Measurements from ENCODE around the gene DCTN1.
"Not testable (repeated sequence)": the region's sequence is repeated elsewhere in the genome, so short reads cannot be mapped to it uniquely, and the experiment has no call there.

DCTN1 gene

GRCh38 chr2:74379851-74380789 lies at the start of gene DCTN1:
Gene DCTN1, minus strand, starts transcription at chr2:74380311. Its CDS starts 274 bp downstream, at chr2:74380037.
- DNase-seq (ENCODE audit: low spot score), result no peak
- H3K4me1 Mint-ChIP-seq (ENCODE audit: low read depth), result peaks cover 18% of the 10 kb centered on the region
- no peaks in the 10 kb centered on the region for H3K9me3 Mint-ChIP-seq
- no peaks in the 10 kb centered on the region for H3K27me3 Mint-ChIP-seq (ENCODE audit: low read depth)
- peak within 1 kb of the TSS; percentile 13 for H3K27ac Mint-ChIP-seq
- H3K36me3 Mint-ChIP-seq (ENCODE audit: low read depth), result peaks cover 7% of the 10 kb centered on the region
- H3K4me3 Mint-ChIP-seq, result peak within 1 kb of the TSS; percentile 4

DNA sequence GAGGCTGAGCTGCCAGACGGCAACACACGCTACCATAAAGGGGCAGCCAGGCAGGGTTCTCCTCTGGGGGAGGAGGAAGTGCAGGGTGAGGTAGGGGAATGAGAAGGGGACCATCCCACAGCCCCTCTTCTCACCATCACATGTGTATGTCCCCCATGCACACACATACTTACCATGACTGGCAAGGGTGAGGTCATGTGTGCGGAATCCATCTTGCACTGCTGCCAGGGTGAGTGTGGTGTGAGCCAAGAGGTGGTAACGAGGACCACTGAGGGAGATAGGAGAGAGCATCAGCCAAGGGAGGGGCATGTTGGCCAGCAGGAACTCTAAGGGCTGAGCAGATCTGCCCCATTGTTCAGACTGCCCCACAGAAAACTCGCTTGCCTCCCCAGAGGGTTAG lies 48.6 kb upstream of the DCTN1 start:
- Mint-ChIP-seq H3K9me3 (no peaks in the 10 kb centered on the region), H3K27ac (no peak overlapping the region)

GRCh38 chr2:74427551-74427950 lies 47.4 kb upstream of the DCTN1 start:
- no peak for DNase-seq (ENCODE audit: low spot score)
- H3K4me3 Mint-ChIP-seq, result no peak overlapping the region
- no peaks in the 10 kb centered on the region for H3K9me3 Mint-ChIP-seq
- peaks cover 24% of the 10 kb centered on the region for H3K36me3 Mint-ChIP-seq (ENCODE audit: low read depth)
- no peaks in the 10 kb centered on the region for H3K27me3 Mint-ChIP-seq (ENCODE audit: low read depth)
- peak overlapping the region; percentile 38 for H3K27ac Mint-ChIP-seq
- peaks cover 11% of the 10 kb centered on the region for H3K4me1 Mint-ChIP-seq (ENCODE audit: low read depth)

More for the DNA sequence above, 48.6 kb upstream of the DCTN1 start:
- H3K4me3 Mint-ChIP-seq, result no peak overlapping the region
- DNase-seq (ENCODE audit: low spot score), result no peak
- H3K4me1 Mint-ChIP-seq (ENCODE audit: low read depth), result peaks cover under 1% of the 10 kb centered on the region
- no peaks in the 10 kb centered on the region for H3K27me3 Mint-ChIP-seq (ENCODE audit: low read depth)
- H3K36me3 Mint-ChIP-seq (ENCODE audit: low read depth), result peaks cover 19% of the 10 kb centered on the region

GRCh38 chr2:74426181-74426758 lies 46.2 kb upstream of the DCTN1 start:
- no peaks in the 10 kb centered on the region for H3K27me3 Mint-ChIP-seq (ENCODE audit: low read depth)
- no peak for DNase-seq (ENCODE audit: low spot score)
- no peak overlapping the region for H3K27ac Mint-ChIP-seq
- H3K9me3 Mint-ChIP-seq, result no peaks in the 10 kb centered on the region
- peaks cover 26% of the 10 kb centered on the region for H3K36me3 Mint-ChIP-seq (ENCODE audit: low read depth)
- H3K4me3 Mint-ChIP-seq, result no peak overlapping the region
- H3K4me1 Mint-ChIP-seq (ENCODE audit: low read depth), result peaks cover 14% of the 10 kb centered on the region

DNA sequence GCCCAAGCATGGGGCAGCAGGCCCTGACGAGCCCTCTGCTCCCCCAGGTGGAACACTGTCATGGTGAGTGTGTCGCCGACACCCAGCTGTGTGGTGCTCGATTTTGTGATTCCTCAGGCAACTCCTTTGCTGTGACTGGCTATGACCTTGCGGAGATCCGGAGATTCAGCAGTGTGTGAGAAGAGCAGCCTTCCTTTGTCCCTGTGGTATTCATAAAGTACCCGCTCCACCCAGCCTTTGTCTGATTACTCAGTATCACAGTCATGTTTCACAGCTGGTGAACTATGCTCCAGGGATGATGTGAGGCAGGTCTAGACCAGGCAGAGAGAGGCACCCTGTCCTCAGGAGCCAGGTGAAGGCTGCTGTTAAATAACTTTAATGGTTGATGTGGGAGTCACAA lies 45.4 kb upstream of the DCTN1 start:
- Mint-ChIP-seq H3K4me3 (no peak overlapping the region), H3K9me3 (no peaks in the 10 kb centered on the region), H3K36me3 (ENCODE audit: low read depth) (peaks cover 26% of the 10 kb centered on the region), H3K4me1 (ENCODE audit: low read depth) (peaks cover 19% of the 10 kb centered on the region), H3K27ac (no peak overlapping the region), H3K27me3 (ENCODE audit: low read depth) (no peaks in the 10 kb centered on the region)
- DNase-seq (ENCODE audit: low spot score), result no peak

DNA sequence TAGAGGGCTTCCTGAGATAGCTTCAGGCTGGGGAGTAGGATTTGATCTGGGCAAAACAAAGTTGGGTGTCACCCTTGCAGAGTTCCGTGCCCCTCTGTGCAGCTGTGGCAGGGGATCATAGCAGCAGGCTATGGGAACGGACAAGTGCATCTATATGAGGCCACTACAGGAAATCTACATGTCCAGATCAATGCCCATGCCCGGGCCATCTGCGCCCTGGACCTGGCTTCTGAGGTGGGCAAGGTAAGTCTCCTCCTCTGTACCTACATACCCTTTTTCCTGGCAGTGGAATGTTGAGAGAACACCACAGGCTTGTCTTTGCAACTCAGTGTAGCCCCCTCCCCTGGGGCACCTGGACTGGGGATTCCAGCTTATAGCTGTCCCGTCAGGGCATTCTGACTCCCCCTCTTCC lies 44.9 kb upstream of the DCTN1 start:
- no peak overlapping the region for H3K27ac Mint-ChIP-seq

GRCh38 chr2:74424139-74424992 lies 44.3 kb upstream of the DCTN1 start:
- no peaks in the 10 kb centered on the region for H3K9me3 Mint-ChIP-seq
- peaks cover 27% of the 10 kb centered on the region for H3K4me1 Mint-ChIP-seq (ENCODE audit: low read depth)
- H3K4me3 Mint-ChIP-seq, result no peak overlapping the region
- H3K27ac Mint-ChIP-seq, result no peak overlapping the region
- no peaks in the 10 kb centered on the region for H3K27me3 Mint-ChIP-seq (ENCODE audit: low read depth)
- DNase-seq (ENCODE audit: low spot score), result no peak
- H3K36me3 Mint-ChIP-seq (ENCODE audit: low read depth), result peaks cover 26% of the 10 kb centered on the region

More for the DNA sequence above, 44.9 kb upstream of the DCTN1 start:
- H3K4me3 Mint-ChIP-seq, result no peak overlapping the region
- peaks cover 25% of the 10 kb centered on the region for H3K4me1 Mint-ChIP-seq (ENCODE audit: low read depth)
- H3K36me3 Mint-ChIP-seq (ENCODE audit: low read depth), result peaks cover 26% of the 10 kb centered on the region
- H3K27me3 Mint-ChIP-seq (ENCODE audit: low read depth), result no peaks in the 10 kb centered on the region
- no peaks in the 10 kb centered on the region for H3K9me3 Mint-ChIP-seq
- DNase-seq (ENCODE audit: low spot score), result no peak

DNA sequence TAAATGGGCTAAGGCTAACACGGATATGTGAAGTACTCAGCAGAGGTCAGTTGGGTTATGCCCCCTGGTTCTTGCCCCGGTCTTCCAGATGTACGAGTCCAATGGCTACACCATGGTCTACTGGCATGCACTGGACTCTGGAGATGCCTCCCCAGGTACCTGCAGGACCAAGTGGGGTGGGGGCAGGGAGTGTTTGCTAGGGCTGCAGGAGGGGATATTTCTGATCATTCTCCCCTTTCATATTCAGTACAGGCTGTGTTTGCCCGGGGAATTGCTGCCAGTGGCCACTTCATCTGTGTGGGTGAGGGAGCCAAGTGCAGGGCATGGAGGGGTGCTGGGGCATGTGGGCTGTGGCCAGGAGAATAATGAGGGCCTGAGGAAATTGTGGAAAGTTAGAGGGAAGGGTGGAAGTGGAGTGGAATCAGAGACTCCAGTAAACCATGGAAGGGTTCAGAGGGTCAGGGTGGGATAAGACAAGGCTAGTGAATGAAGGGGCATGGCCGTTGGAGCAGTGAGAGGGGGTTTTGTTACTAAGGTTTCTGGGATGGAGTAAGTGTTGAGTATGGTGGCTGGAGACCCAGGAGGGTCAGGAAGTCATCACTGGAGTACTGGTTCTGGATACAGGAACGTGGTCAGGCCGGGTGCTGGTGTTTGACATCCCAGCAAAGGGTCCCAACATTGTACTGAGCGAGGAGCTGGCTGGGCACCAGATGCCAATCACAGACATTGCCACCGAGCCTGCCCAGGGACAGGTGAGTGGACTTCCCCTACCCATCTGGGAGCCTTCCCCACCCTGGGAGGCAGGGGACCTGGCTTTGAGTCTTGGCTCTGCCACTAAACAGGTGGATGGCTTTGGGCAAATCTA lies 43.4 kb upstream of the DCTN1 start:
- Mint-ChIP-seq H3K4me3 (peak overlapping the region; percentile 100), H3K36me3 (ENCODE audit: low read depth) (peaks cover 26% of the 10 kb centered on the region), H3K4me1 (ENCODE audit: low read depth) (peaks cover 27% of the 10 kb centered on the region), H3K9me3 (no peaks in the 10 kb centered on the region), H3K27ac (peak overlapping the region; percentile 78), H3K27me3 (ENCODE audit: low read depth) (no peaks in the 10 kb centered on the region)
- no peak for DNase-seq (ENCODE audit: low spot score)

GRCh38 chr2:74421221-74421870 lies 41.2 kb upstream of the DCTN1 start, which contains the start of the genes C2orf81 and WDR54:
Gene C2orf81, minus strand, starts transcription at chr2:74421619. Its CDS starts 59 bp downstream, at chr2:74421560.
Gene WDR54, plus strand, starts transcription at chr2:74421730. Its CDS starts 424 bp downstream, at chr2:74422154.
- Mint-ChIP-seq H3K36me3 (ENCODE audit: low read depth) (peaks cover 20% of the 10 kb centered on the region), H3K9me3 (no peaks in the 10 kb centered on the region), H3K4me3 (peak within 1 kb of the TSS; percentile 100), H3K27ac (peak within 1 kb of the TSS; percentile 100), H3K27me3 (ENCODE audit: low read depth) (no peaks in the 10 kb centered on the region), H3K4me1 (ENCODE audit: low read depth) (peaks cover 27% of the 10 kb centered on the region)
- DNase-seq (ENCODE audit: low spot score), result peak; percentile 96

DNA sequence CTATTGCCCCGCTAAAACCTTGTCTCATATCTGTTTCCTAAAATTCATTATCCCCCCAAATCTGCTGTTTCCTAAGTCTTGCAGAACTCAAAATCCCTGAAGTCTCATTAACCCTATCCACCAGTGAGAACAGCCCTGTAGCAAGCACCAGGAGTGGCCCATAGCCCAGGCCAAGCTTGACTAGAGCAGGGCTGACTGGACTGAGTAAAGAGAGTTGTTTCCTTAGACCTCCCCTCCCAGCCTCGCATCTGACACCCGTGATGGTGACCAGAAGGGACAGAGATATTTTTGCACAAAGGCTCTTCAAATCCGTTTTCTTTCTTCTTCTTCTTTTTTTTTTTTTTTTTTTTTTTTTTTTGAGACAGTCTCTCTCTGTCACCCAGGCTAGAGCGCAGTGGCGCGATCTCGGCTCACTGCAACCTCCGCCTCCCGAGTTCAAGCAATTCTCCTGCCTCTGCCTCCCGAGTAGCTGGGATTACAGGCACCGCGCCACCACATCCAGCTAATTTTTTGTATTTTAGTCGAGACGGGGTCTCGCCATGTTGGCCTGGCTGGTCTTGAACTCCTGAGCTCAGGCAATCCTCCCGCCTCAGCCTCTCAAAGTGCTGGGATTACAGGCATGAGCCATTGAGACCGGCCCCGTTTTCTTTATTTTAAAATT lies 40.5 kb upstream of the DCTN1 start:
- peak overlapping the region; percentile 100 for H3K27ac Mint-ChIP-seq
- H3K4me1 Mint-ChIP-seq (ENCODE audit: low read depth), result peaks cover 27% of the 10 kb centered on the region
- peak overlapping the region; percentile 100 for H3K4me3 Mint-ChIP-seq
- peaks cover 16% of the 10 kb centered on the region for H3K36me3 Mint-ChIP-seq (ENCODE audit: low read depth)
- not testable (repeated sequence) for DNase-seq (ENCODE audit: low spot score); H3K27me3 Mint-ChIP-seq (ENCODE audit: low read depth); H3K9me3 Mint-ChIP-seq

- H3K9me3 Mint-ChIP-seq, result no peaks in the 10 kb centered on the region
- H3K4me3 Mint-ChIP-seq, result peak overlapping the region; percentile 48
- peaks cover 11% of the 10 kb centered on the region for H3K36me3 Mint-ChIP-seq (ENCODE audit: low read depth)
- peak overlapping the region; percentile 58 for H3K27ac Mint-ChIP-seq
- H3K4me1 Mint-ChIP-seq (ENCODE audit: low read depth), result peaks cover 27% of the 10 kb centered on the region
- H3K27me3 Mint-ChIP-seq (ENCODE audit: low read depth), result no peaks in the 10 kb centered on the region
- DNase-seq (ENCODE audit: low spot score), result no peak
These were observed 39.9 kb upstream of the DCTN1 start for GRCh38 chr2:74420006-74420405.

DNA sequence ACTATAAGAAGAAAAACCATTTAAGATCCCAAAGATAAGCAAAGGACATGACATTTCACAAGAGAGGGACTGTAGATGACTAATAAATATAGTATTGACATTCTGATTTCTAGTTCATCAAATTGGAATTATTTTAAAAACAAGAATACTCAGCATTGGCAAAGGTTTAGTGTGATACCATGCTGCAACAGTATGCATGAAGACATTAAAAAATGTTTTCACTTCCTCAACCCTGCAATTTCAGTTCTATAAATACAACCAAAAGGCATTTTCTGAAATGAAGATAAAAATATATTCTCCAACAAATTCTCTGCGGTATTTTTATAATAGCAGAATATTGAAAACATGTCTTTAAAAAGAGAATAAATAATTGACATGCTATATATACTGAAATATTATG lies 39.2 kb upstream of the DCTN1 start:
- Mint-ChIP-seq H3K4me1 (ENCODE audit: low read depth) (peaks cover 27% of the 10 kb centered on the region), H3K9me3 (no peaks in the 10 kb centered on the region), H3K27me3 (ENCODE audit: low read depth) (no peaks in the 10 kb centered on the region), H3K4me3 (no peak overlapping the region), H3K36me3 (ENCODE audit: low read depth) (peaks cover 7% of the 10 kb centered on the region), H3K27ac (no peak overlapping the region)
- DNase-seq (ENCODE audit: low spot score), result no peak

Measured in T-helper 2 cell treated with Interferon-gamma antibody and Interleukin-4, amounts not matched to agents 5 μg/mL and 100 μg/mL, for 36 hours (primary cell).